SIG-M5 (cell line): ENCODE results near the gene ETS1.

Source experiments
- DNase-seq: peaks from one replicate; lab custom pipeline; 2025; lab: John Stamatoyannopoulos, UW

The ETS1 gene

GRCh38 chr11:128480665-128481064, 106.7 kb downstream of the ETS1 start:
- DNase-seq: no peak

GRCh38 chr11:128480066-128480465, 107.3 kb downstream of the ETS1 start:
- DNase-seq: no peak

- DNase-seq: no peak
Observed at GRCh38 chr11:128479144-128479543, 108.2 kb downstream of the ETS1 start.

- no peak for DNase-seq
Observed at GRCh38 chr11:128478305-128478704, 109.1 kb downstream of the ETS1 start.

GRCh38 chr11:128477811-128478210, 109.5 kb downstream of the ETS1 start:
- DNase-seq: no peak

- DNase-seq: no peak
Observed at GRCh38 chr11:128477278-128477677, 110.1 kb downstream of the ETS1 start.

- no peak for DNase-seq
Observed at GRCh38 chr11:128476729-128477128, 110.6 kb downstream of the ETS1 start.

GRCh38 chr11:128476049-128476448, 111.3 kb downstream of the ETS1 start:
- DNase-seq: no peak

GRCh38 chr11:128474036-128474874, 113.1 kb downstream of the ETS1 start:
- DNase-seq: no peak

GRCh38 chr11:128473636-128474035, 113.7 kb downstream of the ETS1 start:
- no peak for DNase-seq

GRCh38 chr11:128472128-128473089, 114.9 kb downstream of the ETS1 start:
- no peak for DNase-seq

- DNase-seq: no peak
Observed at GRCh38 chr11:128471138-128471661, 116.2 kb downstream of the ETS1 start.

- no peak for DNase-seq
Observed at GRCh38 chr11:128470081-128470480, 117.3 kb downstream of the ETS1 start.

- DNase-seq: no peak
Observed at GRCh38 chr11:128469220-128469619, 118.1 kb downstream of the ETS1 start.

- DNase-seq: no peak
Observed at GRCh38 chr11:128468111-128468510, 119.2 kb downstream of the ETS1 start.

- no peak for DNase-seq
Observed at GRCh38 chr11:128467610-128468041, 119.7 kb downstream of the ETS1 start.

- no peak for DNase-seq
Observed at GRCh38 chr11:128467041-128467440, 120.3 kb downstream of the ETS1 start.

- DNase-seq: no peak
Observed at GRCh38 chr11:128465946-128466705, 121.2 kb downstream of the ETS1 start.

GRCh38 chr11:128465531-128465930, 121.8 kb downstream of the ETS1 start:
- no peak for DNase-seq

- DNase-seq: no peak
Observed at GRCh38 chr11:128464878-128465450, 122.4 kb downstream of the ETS1 start.

- no peak for DNase-seq
Observed at GRCh38 chr11:128463979-128464378, 123.4 kb downstream of the ETS1 start.
